ENCODE data around the gene RCL1.
"Not testable (repeated sequence)": the region's sequence is repeated elsewhere in the genome, so short reads cannot be mapped to it uniquely, and the experiment has no call there.

Gene RCL1

GRCh38 chr9:4781408-4781807 lies 11.3 kb upstream of the RCL1 start:
- no peak for DNase-seq

GRCh38 chr9:4783191-4783590 lies 9.6 kb upstream of the RCL1 start:
- not testable (repeated sequence) for DNase-seq

GRCh38 chr9:4784403-4784802 lies 8.3 kb upstream of the RCL1 start:
- DNase-seq = no peak

- no peak for DNase-seq
These were observed 6.1 kb upstream of the RCL1 start for GRCh38 chr9:4786599-4786998.

GRCh38 chr9:4787876-4788275 lies 4.9 kb upstream of the RCL1 start:
- no peak for DNase-seq

GRCh38 chr9:4788703-4789102 lies 4.0 kb upstream of the RCL1 start:
- DNase-seq = no peak

GRCh38 chr9:4792054-4792571 lies 631 bp upstream of the RCL1 start:
- DNase-seq = peak in 2 of 56 donors; percentile 56 to 69

- DNase-seq = peak in 4 of 56 donors; percentile 32 to 50 (median 49)
These were observed 983 bp downstream of the RCL1 start for GRCh38 chr9:4793459-4794395.

- no peak for DNase-seq
These were observed 1.9 kb downstream of the RCL1 start for GRCh38 chr9:4794691-4795090.

- not testable (repeated sequence) for DNase-seq
These were observed 2.4 kb downstream of the RCL1 start for GRCh38 chr9:4795108-4795507.

- no peak for DNase-seq
These were observed 3.8 kb downstream of the RCL1 start for GRCh38 chr9:4796530-4796929.

GRCh38 chr9:4796988-4797853 lies 4.5 kb downstream of the RCL1 start:
- peak in 2 of 56 donors; percentile 2 to 9 for DNase-seq

- no peak for DNase-seq
These were observed 5.1 kb downstream of the RCL1 start for GRCh38 chr9:4797854-4798150.

GRCh38 chr9:4798281-4799032 lies 5.7 kb downstream of the RCL1 start:
- no peak for DNase-seq

- no peak for DNase-seq
These were observed 6.3 kb downstream of the RCL1 start for GRCh38 chr9:4799033-4799430.

- no peak for DNase-seq
These were observed 7.0 kb downstream of the RCL1 start for GRCh38 chr9:4799775-4800174.

- no peak for DNase-seq
These were observed 8.4 kb downstream of the RCL1 start for GRCh38 chr9:4801156-4801555.

GRCh38 chr9:4803670-4804530 lies 11.2 kb downstream of the RCL1 start:
- DNase-seq = no peak

- no peak for DNase-seq
These were observed 11.8 kb downstream of the RCL1 start for GRCh38 chr9:4804531-4805016.
